Measurements from ENCODE around the gene TOMM34.

TOMM34 gene

DNA sequence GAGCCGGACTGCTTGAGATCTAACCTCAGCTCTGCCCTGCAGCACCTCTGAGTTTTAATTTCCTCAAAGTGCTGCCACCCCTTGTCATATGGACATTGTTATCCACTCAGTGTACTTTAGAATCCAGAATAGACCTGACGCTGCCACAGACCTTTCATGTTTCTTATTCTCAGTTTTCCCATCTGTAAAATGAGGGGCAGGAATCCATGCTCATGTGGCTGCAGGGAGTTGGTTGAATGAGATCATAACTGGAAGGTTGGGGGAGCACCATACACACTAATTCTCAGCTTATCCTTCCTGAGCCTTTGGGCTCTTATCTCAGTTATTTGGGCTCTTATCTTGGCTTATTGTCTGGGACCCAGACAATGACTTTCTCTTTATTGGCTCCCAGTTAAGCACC lies 48.0 kb downstream of the TOMM34 start:
- POLR2A ChIA-PET = no interaction called here
- TF ChIP-seq, protein P1, sequence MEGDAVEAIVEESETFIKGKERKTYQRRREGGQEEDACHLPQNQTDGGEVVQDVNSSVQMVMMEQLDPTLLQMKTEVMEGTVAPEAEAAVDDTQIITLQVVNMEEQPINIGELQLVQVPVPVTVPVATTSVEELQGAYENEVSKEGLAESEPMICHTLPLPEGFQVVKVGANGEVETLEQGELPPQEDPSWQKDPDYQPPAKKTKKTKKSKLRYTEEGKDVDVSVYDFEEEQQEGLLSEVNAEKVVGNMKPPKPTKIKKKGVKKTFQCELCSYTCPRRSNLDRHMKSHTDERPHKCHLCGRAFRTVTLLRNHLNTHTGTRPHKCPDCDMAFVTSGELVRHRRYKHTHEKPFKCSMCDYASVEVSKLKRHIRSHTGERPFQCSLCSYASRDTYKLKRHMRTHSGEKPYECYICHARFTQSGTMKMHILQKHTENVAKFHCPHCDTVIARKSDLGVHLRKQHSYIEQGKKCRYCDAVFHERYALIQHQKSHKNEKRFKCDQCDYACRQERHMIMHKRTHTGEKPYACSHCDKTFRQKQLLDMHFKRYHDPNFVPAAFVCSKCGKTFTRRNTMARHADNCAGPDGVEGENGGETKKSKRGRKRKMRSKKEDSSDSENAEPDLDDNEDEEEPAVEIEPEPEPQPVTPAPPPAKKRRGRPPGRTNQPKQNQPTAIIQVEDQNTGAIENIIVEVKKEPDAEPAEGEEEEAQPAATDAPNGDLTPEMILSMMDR (IDR thresholded peaks at IDR 0.05; ENCODE audit: insufficient read depth, low read length, missing control alignments) = no peak
- no peak for DNase-seq (ENCODE audit: low read depth, low spot score)
- no peak overlapping the region for H3K4me3 ChIP-seq (ENCODE audit: low read depth, low read length)
- CTCF ChIA-PET = interaction anchor here (1.0 kb wide), 1 partner anchor 198 kb away, joined by 3 read pairs; no protein-coding TSS in a partner anchor

DNA sequence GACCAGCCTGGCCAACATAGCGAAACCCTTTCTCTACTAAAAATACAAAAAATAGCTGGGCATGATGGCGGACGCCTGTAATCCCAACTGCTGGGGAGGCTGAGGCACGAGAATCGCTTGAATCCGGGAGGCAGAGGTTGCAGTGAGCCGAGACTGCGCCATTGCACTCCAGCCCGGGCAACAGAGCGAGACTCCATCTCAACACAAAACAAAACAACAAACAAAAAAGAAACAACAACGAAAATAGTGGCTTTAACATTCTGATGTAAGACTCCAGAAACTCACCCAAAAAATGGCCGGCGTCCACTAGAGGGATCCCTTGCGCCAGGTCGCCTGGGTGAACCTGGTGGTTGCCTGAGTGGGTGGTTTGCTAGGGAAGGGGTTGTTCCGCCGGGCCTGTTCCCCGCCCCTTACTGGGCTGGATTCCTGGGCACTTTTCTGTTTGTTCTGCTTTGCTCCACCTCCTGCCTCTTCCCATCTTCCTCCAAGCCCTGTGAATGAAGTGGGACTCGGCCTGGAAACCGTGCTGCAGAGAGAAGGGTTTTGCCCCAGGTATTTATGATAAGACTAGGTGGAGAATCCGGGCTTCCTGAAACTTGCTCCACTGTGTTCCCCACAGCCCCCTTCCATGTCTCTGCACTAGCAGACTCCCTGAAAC lies 48.8 kb downstream of the TOMM34 start:
- TF ChIP-seq, protein P1 (IDR thresholded peaks at IDR 0.05; ENCODE audit: insufficient read depth, low read length, missing control alignments) = peak; percentile 46
- ChIA-PET POLR2A (no interaction called here), CTCF (interaction anchor here (0.6 to 1.3 kb wide), 4 partner anchors 23 to 383 kb away, joined by 3 to 6 read pairs (median 4); no protein-coding TSS in a partner anchor)
- H3K4me3 ChIP-seq (ENCODE audit: low read depth, low read length) = no peak overlapping the region
- DNase-seq (ENCODE audit: low read depth, low spot score) = no peak

DNA sequence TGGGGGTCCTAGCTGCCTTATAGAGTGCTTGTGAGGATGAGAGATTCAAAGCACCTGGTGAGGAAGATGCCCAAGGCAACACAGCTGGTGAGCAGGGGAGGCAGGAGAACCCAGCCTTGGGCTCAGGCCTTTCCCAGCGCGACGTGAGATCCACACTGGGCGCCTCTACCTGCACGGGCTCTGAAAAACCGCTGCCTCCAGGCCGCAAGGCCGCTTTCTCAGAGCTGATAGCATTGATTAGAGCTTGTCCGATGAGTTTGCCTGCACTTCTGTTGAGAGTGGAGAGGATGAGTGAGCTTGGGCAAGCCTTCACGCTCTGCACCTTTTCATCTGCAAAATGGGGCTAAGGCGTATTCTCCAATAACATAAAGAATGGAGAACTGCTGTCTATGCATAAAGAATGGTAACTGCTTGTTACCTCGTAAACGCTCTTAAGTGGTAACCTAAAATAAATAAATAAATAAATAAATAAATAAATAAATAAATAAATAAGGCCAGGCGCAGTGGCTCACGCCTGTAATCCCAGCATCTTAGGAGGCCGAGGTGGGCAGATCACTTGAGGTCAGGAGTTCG lies 49.4 kb downstream of the TOMM34 start:
- DNase-seq (ENCODE audit: low read depth, low spot score) = no peak
- H3K4me3 ChIP-seq (ENCODE audit: low read depth, low read length) = peak overlapping the region; percentile 79
- CTCF ChIA-PET = interaction anchor here (0.6 to 1.3 kb wide), 3 partner anchors 23 to 383 kb away, joined by 3 to 6 read pairs (median 4); no protein-coding TSS in a partner anchor
- POLR2A ChIA-PET = interaction anchor here (1.3 kb wide), 1 partner anchor 29 kb away, joined by 3 read pairs; no protein-coding TSS in a partner anchor
- TF ChIP-seq, protein P1 (IDR thresholded peaks at IDR 0.05; ENCODE audit: insufficient read depth, low read length, missing control alignments) = no peak

DNA sequence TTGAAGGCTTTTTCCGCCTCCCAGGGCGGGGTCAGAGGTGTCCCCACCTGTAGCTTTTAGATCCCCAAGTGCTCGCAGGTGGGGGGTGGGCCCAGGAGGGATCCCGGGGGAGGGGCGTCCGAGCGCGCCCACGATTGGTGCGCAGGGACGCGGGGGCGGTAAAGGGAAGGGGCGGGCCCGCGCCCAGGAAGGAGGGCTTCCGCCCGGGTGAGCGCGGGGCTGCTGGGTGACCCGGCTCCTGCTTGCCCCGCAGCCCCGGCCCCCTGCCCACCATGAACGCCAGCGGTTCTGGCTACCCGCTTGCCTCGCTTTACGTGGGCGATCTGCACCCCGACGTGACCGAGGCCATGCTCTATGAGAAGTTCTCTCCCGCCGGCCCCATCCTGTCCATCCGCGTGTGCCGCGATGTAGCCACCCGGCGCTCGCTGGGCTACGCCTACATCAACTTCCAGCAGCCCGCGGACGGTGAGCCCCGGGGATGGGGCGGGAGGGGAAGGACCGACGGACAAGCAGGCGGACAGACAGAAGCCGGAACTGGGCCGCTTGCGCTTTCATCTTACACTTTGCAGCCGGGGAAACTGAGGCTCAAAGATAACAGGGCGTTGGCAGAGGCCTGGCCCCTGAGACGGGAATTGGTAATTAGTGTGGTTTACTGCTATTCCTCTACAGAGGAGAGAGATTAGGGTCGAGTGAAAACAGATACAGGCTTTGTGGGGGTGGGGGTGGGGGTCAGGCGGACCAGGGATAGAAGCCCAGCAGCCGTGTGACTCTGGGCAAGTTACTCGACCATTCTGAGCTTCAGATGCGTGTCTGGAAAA lies 50.1 kb downstream of the TOMM34 start, which contains the start of gene PABPC1L:
Gene PABPC1L, plus strand, starts transcription at position 189 of the 818 bp plus-strand sequence. Its CDS starts 84 bp downstream, at position 273.
- peak within 1 kb of the TSS; percentile 79 for H3K4me3 ChIP-seq (ENCODE audit: low read depth, low read length)
- CTCF ChIA-PET = interaction anchor here (0.9 to 1.7 kb wide), 3 partner anchors 22 to 384 kb away, joined by 4 to 6 read pairs (median 4); no protein-coding TSS in a partner anchor
- TF ChIP-seq, protein P1 (IDR thresholded peaks at IDR 0.05; ENCODE audit: insufficient read depth, low read length, missing control alignments) = no peak
- DNase-seq (ENCODE audit: low read depth, low spot score) = no peak
- POLR2A ChIA-PET = interaction anchor here (0.9 to 1.3 kb wide), 2 partner anchors 13 to 30 kb away, joined by 3 read pairs; no protein-coding TSS in a partner anchor

DNA sequence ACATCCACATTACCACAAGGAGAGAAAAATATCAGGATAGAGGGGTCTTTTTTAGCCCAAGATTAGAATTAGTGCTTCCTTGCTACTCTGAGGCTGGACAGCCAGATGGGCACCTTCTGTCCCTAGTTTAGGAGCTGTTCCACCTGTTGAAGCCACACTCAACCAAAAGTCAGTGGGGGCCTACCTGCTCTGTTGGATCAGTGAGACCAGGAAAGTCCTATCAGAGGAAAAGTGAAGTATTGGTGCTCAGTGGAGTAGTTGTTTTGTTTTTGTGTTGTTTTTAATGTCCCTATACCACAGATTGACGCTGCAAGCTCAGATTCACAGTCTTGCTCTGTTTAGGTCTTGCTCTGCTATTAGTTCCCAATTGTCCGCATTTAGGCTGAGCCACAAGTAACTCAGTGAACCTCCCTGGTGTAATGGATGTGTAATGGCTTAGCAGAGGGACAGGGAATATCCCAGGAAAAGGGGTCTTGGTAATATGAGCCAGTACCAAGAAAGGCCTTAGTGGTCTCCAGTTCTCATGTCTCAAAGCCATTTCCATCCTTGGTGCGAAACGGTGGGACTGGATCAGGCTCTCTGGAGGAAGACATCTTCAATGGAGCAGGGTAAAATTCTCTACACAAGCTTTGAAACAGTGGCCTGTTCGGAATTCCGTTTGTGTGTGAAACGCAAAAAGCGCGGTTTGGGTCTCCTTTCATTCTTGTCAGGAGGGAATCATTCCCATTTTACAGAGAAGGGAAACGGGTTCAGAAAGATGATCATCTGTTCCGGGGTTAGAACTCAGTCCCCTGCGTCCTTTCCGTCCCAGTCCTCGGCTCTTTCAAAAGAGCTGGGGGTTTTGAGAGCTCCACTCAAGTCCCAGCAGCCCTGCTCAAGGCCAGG lies 51.0 kb downstream of the TOMM34 start:
- DNase-seq (ENCODE audit: low read depth, low spot score) = no peak
- H3K4me3 ChIP-seq (ENCODE audit: low read depth, low read length) = peak overlapping the region; percentile 79
- CTCF ChIA-PET = interaction anchor here (0.8 to 1.7 kb wide), 3 partner anchors 8 to 162 kb away, joined by 3 to 4 read pairs (median 3); no protein-coding TSS in a partner anchor
- TF ChIP-seq, protein P1 (IDR thresholded peaks at IDR 0.05; ENCODE audit: insufficient read depth, low read length, missing control alignments) = no peak
- POLR2A ChIA-PET = interaction anchor here (0.9 to 1.3 kb wide), 2 partner anchors 12 to 31 kb away, joined by 3 read pairs; no protein-coding TSS in a partner anchor
